HG03095 (cell line): Measurements from ENCODE around the gene MMP24.
"Not testable (repeated sequence)": the region's sequence is repeated elsewhere in the genome, so short reads cannot be mapped to it uniquely, and the experiment has no call there.

Experiments
- ATAC-seq: cut with Tn5 transposase; IDR thresholded peaks from one replicate; pipeline ENCODE4 v1.9.1; 2021; ENCODE audit warnings: moderate library complexity; ENCODE audit not compliant: unreplicated experiment

MMP24 gene

DNA sequence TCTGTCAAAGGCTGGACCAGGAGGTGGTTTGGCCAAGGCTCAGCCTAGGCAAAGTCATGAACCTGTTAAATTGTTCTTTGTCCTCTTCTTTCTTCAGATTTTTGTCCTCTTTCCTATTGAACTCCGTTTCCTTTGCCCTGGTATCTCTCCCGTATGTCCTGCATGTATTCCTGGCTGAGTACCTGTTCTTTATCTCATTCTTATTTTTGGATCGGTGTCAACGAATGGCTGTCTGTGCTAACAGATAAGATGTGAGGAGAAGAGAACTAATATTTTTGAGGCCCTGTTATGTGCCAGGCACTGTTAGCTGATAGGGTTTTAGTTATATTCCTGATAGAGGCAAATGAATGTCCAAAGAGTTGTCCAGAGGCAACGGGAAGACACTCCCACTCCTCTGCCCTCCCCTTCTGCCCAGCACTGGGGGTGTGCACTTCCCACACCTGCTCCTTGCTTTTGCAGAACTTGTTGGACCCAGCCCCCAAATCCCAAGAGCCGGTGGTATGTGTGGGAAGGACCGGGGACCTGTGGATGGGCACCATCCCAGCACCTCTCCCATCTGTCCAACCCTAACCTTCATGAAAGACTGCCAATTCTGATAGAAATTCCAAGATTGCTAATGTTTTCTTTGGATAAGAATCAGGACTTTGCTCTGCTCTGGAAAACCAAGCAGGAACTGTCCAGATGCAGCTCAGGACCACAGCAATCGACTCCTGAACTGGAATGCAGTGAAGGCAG, 30.9 kb downstream of the MMP24 start:
- no peak for ATAC-seq

DNA sequence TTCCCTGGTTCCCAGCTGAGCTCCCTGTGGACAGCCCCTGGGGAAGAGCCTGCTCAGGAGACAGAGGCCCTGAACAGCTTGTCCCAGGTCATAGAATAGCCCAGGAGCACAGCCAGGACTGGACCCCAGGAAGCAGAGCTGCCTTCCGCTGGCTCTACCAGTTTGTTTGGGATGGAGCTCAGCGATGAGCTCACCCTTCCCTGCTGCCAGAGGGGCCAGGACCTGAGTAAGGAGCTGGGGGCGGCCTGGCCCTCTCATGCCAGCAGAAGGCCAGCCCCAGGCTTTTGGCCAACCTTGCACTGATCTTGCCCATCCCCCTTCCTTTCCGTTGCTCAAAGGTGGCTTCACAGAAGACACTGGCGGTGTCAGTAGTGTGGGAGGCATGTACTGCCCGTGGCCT, 33.9 kb downstream of the MMP24 start:
- no peak for ATAC-seq

DNA sequence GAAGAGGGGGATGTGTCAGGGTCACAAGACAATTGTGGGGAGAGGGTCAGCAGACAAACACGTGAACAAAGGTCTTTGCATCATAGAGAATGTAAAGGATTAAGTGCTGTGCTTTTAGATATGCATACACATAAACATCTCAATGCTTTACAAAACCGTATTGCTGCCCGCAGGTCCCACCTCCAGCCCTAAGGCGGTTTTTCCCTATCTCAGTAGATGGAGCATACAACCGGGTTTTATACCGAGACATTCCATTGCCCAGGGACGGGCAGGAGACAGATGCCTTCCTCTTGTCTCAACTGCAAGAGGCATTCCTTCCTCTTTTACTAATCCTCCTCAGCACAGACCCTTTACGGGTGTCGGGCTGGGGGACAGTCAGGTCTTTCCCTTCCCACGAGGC, 35.8 kb downstream of the MMP24 start:
- ATAC-seq = not testable (repeated sequence)

DNA sequence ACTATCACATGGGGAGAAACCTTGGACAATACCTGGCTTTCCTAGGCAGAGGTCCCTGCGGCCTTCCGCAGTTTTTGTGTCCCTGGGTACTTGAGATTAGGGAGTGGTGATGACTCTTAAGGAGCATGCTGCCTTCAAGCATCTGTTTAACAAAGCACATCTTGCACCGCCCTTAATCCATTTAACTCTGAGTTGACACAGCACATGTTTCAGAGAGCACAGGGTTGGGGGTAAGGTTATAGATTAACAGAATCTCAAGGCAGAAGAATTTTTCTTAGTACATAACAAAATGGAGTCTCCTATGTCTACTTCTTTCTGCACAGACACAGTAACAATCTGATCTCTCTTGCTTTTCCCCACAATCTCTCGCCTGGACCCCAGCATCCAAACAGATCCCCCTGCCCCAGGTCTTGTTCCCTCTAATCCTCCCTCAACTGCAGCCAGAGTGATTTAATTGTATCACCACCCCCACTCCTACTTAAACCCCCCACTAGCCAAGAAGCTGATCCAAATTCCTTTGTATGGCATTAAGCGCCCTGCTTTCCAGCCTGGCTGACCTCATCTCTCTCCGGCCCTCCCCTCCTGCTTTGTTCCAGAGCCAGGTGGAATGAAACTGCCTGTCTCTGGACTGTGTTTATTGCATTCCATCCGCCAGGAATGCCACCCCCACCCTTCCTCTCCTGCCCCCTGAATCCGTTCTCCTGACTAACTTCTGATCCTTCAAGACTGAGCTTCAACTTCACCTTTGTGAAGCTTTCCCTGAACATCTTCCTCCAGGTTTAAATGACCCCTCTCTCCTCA, 36.4 kb downstream of the MMP24 start:
- not testable (repeated sequence) for ATAC-seq

DNA sequence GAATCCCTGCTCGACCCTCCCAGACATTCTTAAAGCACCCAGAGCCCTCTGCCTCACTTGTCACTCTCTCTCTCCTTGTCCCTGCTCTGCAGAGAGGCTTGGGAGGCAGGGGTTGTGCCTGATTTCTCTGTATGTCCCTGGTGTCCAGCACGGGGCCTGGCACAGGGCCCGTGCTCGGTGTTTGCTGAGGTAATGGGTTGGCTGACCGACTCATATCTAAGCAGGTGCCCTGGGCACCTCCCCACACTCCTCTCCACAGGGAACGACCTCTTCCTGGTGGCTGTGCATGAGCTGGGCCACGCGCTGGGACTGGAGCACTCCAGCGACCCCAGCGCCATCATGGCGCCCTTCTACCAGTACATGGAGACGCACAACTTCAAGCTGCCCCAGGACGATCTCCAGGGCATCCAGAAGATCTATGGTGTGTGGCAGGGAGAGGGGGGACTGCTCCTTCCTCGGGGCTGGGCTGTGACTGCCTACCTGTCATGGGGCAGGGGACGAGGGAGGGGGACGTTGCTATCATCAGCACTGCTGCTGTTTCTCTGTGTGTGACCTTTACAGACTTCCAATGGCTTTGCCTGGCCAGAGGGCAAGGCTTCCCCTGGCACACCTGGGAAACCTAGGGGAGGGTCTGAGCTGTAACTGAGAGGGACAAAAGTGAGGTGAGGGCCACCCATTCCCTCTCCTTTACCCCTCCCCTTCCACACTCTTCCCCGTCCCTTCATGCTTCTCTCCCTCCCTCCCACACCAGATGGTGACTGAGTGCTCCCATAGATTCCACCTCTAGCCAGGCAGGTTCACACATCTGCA, 37.2 kb downstream of the MMP24 start:
- no peak for ATAC-seq

DNA sequence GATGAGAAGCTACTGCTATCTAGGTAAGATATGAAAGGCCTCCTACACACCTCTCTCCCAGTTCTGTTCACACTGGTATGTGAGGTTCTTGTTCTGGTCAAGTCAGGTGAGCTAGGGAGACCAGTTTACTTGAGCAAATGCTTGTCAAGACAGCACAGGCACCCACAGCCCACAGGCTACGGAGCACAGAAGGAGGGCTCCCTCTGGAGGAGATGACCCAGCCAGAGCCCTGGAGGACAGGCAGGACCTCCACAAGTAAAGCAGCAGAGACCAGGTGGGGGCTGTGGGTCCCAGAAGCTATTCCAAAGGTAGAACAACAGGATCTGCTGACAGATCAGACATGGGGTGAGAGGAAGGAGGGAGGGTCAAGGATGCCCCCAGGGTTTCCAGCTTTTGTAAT, 38.3 kb downstream of the MMP24 start:
- no peak for ATAC-seq

DNA sequence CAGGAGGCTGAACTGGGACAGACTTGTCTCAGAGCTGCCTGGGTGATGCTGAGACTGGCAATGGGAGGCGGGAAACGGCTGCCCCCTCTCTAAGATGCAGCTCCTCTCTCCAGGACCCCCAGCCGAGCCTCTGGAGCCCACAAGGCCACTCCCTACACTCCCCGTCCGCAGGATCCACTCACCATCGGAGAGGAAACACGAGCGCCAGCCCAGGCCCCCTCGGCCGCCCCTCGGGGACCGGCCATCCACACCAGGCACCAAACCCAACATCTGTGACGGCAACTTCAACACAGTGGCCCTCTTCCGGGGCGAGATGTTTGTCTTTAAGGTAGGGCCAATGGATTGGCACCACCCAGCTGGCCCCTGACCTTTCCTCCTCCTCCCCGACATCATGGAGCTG, 40.6 kb downstream of the MMP24 start:
- ATAC-seq = no peak

DNA sequence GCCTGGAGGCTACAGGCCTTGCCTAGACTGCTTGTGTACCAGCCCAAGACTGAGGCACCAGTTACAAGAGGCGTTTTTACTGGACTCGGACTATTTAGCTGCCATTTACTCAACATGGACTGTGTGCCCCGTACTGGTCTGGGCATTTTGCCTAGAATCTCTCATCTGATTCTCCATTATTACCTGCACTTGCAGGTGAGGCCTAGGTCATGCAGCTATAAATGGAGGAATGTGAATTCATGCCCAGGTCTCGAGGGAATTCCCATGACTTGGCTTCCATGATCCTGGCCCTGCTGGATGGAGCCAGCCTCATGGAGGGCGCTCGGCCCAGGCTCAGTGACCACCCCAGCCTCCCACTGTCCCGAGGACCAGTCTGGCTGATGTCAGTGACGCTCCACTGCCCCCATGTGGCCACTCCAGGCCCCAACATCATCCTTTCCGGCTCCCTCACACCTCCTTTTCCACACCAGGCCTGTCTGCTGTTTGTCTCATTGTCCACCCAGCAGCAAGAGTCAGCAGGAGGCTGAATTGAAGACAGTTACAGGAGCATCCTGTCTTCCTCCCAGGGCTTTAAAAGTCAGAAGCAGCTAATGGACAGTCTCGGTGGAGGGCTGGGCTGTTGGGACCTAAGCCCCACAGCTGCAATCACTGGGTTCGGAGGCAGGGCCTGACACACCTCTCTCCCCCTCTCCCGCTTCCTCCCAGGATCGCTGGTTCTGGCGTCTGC, 42.7 kb downstream of the MMP24 start:
- ATAC-seq = no peak

DNA sequence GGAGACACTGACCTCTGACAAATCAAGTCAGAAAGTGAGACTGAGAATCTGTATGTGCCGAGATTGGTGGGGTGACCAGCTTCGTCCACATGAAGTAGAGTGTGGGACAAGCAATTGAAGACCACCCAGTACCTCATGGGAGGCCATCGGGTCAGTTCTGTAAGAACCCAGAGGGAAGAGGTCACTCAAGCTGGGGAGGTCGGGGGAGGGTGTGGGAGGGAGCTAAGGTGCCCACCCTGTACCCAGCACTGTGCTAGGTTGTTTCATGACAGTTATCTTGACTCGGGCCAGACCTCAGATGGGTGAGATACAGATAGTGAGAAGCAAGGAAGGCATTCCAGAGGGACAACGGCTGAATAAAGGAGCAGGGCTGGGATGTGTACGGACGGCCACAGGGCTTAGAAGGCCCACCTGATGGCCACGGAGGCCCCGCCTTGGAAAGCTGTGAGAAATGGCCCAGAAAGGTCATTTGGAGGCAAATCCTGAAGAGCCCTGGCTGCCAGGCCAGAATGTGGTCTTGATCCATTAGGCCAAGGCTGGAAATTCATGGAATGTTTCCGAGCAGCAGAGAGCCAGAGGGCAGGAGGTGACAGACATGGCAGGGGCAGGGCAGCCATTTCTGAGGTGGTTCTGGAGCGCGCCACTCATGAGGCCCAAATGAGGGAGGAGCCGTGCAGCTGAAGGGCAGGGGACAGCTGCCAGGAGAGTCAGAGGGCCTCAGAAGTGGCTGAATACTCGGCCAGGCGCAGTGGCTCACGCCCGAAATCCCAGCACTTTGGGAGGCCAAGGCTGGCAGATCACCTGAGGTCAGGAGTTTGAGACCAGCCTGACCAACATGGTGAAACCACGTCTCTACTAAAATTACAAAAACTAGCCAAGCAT, 43.8 kb downstream of the MMP24 start:
- ATAC-seq = no peak

DNA sequence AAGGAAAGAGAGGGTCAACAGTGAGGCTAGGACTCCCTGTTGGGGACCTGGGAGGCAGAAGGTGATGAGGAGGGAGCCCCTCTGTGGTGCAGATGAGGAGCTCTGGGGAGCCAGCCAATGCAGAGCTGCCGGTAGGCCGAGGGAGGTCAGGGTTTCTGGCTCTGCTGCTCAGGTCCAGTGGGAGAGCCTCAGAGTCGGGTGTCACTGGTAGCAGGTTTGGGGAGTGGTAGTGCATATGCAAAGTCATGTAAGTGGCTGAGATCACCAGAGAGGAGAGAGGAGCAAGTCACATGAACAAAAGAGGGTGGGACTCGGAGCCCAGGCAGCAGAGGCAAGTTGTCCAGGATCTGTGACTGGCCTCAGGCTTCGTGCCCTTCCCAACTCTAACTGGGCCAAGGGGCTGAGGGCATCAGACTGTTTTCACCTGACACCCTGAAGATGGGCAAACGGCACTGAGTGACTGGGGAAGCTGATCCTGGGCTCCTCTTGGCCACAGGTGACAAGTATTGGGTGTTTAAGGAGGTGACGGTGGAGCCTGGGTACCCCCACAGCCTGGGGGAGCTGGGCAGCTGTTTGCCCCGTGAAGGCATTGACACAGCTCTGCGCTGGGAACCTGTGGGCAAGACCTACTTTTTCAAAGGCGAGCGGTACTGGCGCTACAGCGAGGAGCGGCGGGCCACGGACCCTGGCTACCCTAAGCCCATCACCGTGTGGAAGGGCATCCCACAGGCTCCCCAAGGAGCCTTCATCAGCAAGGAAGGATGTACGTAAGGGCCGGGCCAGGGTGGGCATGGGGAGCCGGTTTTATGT, 44.8 kb downstream of the MMP24 start:
- no peak for ATAC-seq

DNA sequence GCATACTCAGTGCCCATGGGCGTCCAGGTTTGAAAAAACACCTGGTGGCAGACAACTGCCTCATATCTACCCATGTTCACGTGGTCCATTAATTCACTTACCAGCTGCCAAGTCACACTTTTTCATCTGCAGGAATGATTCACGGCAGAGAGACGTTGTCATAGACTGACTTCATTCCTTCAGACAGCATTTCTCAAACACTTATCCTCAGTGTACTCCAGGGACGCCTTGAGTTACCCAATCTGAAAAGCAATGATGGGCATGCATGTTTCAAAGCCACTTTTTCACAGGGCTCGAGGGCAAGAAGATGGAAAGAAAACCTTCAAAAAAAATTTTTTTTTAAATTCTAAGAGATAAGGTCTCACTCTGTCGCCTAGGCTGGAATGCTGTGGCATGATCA, 45.4 kb downstream of the MMP24 start:
- ATAC-seq = no peak

DNA sequence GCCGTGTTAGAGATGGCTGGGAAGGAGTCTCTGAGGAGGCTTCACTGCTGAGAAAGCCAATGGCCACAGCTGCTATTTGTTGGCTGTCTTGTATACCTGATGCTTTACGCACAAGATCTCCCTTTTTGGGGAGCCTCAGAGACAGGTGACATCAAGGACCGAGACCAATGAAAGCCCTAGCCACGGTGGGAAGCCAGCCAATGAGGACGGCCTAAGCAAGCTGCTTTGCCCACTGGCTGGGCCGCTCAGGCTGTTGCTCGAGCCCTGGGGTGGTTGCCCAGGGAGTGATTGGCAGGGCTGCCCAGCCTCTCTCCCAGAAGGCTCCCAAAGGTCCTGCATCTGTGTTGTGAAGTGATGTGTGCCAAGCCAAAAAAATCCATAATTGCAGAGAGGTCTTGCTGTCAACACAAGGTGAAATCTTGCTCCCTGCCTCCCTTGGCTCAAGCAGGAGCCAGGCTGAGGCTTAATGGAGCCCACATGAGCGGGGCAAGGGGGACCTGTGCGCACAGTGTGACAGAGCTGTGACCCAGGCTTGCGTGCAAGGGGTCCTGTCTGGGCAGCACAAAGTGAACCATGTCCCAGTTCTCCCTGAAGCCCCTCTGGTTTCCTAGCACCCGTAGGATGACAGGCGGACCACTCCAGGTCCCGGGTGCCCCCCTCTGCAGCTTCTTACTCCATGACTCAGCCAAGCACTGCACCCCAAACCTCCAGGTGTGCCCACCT, 47.1 kb downstream of the MMP24 start:
- ATAC-seq = no peak

DNA sequence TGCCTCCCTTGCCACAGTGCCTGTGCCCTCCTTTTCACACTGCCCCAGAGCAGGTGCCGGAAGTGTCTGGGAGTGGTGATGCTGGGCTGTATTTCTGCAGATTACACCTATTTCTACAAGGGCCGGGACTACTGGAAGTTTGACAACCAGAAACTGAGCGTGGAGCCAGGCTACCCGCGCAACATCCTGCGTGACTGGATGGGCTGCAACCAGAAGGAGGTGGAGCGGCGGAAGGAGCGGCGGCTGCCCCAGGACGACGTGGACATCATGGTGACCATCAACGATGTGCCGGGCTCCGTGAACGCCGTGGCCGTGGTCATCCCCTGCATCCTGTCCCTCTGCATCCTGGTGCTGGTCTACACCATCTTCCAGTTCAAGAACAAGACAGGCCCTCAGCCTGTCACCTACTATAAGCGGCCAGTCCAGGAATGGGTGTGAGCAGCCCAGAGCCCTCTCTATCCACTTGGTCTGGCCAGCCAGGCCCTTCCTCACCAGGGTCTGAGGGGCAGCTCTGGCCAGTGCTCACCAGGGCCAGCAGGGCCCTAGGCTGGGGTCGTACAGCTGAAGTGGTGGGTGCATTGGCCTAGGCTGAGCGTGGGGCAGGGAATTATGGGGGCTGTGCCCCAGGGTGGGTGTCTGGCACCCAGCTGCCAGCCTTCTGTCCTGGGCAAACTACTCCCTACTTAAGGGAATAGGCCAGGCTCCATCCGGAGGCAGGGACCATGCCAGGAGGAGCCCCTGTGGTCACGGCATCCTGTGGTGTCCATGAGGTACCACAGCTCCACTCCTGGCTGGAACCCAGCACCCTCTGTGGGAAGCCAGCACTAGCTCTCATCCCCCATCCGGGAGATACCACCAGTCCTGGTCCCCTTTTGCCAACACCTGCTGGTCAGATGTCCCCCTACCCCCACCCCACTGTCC, 47.9 kb downstream of the MMP24 start:
- no peak for ATAC-seq

DNA sequence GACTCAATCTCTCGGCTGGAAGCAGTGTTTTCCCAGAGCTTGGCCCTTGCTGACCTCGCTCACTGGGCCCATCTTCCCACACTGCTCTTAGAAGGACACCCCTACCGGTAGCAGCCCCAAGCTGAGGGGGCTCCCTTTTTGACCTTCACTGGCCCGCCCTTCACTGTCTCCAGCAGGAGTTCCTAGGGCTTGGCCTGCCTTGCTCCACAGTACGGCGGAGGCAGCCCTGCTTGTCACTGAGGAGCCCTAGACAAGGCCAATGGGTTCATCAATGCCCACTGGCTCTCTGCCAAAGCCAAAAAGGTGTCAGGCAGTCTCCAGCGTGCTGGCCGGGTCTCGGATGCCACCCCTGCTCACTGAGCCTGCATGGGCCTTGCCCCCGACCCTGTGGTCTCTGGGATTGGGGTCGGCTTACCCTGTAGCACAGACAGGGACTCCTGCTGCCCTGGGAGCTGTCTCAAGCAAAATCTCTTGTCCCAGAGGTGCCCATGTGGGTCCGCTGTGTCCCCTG, 49.3 kb downstream of the MMP24 start:
- ATAC-seq = no peak

DNA sequence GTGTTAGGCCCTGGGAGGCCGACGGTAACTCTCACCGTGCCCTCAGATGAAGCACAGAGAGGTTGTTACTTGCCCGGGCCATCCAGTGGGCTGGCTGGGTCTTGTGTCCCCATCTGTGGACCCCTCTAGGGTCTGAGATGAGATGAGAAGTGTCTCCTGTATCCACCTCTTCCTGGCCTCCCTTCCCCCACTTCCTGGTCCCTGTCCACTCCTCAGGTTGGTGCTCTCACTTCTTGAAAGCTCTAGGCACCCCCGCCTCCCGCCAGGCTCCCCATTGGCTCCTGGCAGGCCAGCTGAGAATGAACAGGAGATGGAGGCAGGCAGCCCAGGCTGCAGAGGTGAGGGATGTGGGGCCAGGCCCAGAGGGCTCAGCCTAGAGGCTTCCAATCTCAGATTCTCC, 49.9 kb downstream of the MMP24 start:
- no peak for ATAC-seq

DNA sequence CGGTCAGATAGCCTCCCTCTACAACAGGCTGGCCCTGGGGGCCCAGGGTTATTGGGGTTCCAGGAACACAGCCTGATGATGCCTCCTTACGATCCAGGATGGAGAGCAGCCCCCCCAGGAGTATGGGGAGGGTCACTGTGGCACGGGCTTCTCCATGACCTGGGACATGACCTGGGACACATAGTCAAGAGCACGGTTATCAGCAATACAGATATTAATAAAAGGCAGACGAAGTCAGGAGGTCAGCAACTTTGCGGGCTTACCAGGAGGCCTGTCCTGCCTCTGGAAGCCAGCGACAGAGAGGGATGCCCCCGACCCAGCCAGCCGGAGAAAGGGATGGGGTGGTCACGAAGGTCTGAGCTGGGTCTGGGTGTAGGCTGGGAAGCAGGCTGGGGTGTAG, 50.6 kb downstream of the MMP24 start:
- ATAC-seq = no peak
